ENCODE measurements around the gene LPP. TPM values are rescaled to one million over a fixed set of nuclear protein-coding genes. Genes with fewer than 3 reads are reported as not detected.
A peak's percentile ranks its signal among the peaks of the same experiment; 100 is the strongest.
"Not testable (repeated sequence)": the region's sequence is repeated elsewhere in the genome, so short reads cannot be mapped to it uniquely, and the experiment has no call there.

Gene LPP, protein sequence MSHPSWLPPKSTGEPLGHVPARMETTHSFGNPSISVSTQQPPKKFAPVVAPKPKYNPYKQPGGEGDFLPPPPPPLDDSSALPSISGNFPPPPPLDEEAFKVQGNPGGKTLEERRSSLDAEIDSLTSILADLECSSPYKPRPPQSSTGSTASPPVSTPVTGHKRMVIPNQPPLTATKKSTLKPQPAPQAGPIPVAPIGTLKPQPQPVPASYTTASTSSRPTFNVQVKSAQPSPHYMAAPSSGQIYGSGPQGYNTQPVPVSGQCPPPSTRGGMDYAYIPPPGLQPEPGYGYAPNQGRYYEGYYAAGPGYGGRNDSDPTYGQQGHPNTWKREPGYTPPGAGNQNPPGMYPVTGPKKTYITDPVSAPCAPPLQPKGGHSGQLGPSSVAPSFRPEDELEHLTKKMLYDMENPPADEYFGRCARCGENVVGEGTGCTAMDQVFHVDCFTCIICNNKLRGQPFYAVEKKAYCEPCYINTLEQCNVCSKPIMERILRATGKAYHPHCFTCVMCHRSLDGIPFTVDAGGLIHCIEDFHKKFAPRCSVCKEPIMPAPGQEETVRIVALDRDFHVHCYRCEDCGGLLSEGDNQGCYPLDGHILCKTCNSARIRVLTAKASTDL
- total RNA-seq: 62.1 TPM

DNA sequence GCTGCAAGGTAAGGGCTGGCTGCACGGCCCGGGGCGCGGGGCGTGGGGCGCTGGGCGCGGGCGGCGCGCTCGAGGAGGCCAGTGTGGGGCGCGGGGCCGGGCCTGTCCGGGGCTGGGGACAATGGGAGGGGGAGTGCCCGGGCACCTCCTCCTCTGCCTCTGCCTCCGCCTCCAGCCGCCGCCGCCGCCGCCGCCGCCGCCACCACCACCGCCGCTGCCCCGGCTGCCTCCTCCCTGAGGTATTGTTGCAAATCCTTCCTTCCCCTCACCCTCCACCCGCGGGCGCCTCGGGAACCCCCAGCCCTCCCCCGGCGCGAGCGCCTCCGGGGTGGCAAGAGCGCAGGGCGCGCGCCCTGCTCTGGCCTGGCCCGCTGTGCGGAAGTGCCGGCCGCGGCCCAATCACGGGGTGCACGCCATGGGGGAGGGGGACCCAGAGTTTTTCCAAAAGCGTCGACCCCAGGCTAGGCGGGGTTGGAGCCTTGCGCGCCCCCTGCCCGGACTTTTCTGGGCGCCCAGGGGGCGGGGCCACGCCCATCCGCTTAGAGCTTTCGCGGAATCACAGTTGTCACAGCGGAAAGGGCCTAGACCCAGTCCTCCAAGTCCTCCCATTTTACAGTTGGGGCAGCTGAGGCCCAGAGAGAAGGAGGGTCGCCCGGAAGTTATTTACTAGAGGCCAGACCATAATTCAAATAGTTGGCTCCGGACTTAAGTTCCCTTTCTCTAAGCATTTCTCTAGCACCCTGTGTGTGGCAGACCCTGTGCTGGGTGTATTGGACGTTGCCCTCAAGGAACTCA is at the start of gene LPP:
LPP (plus strand) TSS at position 144 of the 795 bp plus-strand sequence. CDS start 251,964 bp downstream, outside the sequence.
- DNase-seq: peak; percentile 46

DNA sequence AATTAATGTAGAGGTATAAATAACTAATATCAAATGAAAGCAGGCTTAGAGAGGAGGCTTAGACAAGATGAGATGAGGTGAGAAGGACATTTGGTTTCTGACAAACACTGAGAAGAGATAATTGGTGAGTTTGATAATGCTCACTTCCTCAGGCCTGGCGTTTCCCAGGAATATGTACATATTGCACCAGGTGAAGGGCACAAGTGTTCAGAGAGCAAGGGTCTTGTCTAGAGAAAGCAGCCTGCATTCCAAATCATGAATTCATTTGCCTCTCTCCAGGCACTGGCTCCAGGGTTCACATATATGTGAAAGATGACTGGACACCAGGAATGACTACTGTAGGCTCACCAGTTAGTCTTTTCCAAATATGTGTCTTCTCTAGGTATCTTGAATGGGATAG is 48.0 kb upstream of the LPP start:
- no peak for DNase-seq

DNA sequence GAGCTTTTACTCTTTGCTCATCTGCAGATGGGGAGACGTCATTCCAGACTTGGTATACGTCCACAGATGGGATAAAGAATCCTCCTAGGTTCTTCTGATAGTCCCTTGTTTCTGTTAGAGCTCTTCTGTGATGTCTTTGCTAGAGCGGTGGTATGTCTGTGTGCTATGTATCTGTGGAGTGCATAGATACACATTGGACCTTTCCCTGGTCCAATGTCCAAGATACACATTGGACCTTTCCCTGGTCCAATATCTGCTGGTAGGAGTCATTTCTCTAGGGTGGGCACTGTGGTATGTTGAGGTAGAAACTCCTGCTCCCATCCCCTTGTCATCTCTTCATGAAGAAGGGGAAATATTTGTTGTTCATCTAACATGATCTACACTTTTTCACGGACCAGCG is 47.5 kb upstream of the LPP start:
- DNase-seq: no peak

DNA sequence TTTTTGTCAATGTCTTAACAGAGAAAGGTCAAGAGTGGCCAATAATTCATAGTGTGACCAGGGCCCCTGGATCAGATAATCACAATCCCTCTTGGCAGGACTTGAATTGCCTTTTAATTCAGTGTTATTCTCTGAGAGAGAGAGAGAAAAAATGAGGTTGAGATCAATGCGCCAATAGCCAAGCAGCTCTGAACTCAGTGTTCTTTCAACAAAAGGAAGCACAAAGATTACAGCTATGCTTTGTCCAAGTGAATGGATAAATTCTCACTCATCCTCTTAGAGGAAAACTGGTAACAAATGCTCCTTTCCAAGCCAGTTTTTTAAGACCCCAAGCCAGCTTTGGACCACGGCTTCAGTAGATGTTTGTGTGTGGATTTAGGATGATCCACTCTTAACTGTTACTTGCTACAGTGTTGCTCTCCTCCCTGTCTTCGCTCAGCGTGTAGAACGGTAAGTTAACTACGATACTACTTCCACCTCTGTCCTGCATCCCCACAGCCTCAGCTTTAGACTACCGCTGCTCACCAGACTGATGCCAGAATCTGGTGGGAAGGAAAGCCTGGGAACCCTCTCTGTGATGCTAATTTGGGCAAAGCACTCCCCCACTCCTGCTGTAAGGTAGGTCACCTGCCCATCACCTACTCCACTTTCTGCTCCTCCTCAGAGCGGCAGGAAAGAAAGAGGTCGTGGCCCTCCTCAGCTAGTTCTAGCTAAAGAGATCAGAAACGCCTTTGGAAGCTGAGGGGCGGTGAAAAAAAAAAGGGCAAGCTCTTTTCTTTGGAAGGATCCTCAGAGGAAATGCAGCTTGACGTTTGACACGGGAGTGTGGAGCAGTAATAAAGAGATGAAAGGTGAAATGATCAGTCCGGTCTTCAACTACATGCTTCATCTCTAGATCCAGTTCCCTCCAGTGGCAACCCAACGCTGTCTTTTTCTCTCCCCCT is 46.8 kb upstream of the LPP start:
- DNase-seq: no peak

DNA sequence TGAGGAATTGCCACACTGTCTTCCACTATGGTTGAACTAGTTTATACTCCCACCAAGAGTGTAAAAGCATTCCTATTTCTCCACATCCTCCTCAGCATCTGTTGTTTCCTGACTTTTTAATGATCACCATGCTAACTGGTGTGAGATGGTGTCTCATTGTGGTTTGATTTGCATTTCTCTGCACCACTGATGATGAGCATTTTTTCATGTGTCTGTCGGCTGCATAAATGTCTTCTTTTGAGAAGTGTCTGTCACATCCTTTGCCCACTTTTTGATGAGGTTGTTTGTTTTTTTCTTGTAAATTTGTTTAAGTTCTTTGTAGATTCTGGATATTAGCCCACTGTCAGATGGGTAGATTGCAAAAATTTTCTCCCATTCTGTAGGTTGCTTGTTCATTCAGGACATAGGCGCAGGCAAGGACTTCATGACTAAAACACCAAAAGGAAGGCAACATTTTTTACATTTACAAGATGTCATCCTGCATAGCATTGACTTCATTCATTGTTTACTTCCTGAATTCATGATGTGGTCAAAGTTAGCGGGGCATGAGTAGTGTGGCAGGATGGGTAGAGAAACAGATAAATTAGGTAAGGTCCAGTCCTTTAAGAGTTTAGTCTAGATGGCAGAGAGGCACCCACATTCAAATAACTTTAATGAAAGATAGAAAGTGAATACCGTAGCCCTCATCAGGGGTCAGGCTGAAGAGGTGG is 45.1 kb upstream of the LPP start:
- no peak for DNase-seq

DNA sequence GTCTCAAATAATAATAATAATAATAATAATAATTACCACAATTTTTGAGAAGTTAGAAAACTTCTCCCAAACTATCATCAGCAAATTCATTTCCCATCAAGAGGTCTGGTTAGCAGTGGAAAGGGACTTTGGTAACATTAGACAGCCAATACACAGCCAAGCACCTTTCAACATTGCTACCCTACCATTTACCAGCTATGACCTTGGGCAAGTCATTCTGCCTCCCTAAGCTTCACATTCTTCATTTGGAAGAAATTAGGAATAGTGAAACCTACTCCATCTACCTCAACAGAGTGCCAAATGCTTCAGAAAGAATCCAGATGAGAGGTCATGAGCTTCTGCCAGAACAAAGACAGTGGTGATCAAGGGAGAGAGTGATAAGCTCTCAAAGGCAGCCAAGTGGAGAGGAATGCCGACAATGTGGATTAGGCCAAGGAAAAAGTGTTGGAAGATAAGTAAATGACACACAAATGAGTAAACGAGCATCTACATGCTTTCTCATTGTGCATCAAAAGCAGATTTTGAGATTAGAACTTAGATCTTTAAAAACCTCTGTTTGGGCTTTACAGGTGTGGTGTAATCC is 42.9 kb upstream of the LPP start:
- DNase-seq: no peak

DNA sequence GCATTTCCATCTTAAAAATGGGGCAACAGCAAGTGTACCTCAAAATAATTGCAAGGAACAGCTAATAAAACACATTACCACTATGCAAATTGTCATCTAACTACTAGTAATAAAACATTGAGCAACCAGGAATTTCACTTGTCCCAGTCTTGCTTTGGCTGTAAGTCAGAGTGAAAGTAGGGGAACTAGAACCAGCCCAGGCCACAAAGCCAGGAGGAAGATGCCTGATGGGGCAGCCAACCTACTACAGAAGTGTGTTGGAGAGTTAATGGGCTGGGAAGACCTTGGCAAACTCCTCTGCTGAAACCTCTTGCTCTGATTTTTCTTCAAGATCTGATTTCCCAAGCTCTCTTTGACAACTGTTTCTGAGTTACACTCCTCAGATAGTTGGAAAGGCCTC is 40.2 kb upstream of the LPP start:
- no peak for DNase-seq

DNA sequence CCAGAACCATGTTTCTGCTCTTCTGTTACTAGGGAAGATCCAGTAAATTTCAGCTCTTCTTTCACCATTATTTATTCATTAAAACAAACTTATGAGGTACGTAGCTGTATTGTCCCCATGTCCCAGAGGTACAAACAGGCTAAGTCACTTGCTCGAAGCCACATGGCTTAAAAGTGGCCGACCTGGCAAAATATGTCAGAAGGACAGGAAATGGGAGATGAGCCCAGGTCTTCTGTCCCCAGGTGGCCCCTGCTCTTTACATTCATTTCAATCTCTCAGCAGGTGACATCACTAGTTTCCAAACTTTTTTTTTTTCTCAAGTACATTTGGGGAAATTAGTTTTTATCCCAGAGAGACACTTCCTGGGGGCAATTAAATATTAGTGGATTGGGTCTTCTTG is 34.1 kb upstream of the LPP start:
- DNase-seq: no peak

DNA sequence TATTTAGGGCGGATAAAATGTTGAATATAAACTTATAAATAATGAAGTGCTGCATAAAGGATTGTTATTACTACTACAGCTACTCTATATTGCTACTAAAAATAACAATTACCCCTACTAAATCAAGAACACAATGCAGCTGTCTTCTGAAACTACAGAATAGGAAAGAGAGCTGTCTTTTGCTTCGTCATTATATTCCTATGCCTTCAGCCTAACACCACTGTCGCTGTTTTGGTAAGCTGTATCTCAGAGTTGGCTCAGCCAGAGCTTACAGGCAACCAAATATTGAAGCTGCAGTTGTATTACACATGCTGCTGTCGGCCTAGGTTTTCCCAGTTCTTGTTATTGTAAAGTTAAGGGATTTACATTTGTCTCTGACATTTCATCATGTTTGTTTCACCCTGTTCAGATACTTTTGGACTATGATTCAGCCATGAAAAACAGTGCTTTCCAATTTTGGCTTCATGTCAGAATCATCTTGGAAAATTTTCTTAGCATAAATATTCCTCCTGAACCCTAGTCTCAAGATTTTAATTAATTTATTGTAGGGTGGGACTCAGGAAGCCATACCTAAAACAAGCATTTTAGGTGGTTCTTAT is 31.3 kb upstream of the LPP start:
- no peak for DNase-seq

DNA sequence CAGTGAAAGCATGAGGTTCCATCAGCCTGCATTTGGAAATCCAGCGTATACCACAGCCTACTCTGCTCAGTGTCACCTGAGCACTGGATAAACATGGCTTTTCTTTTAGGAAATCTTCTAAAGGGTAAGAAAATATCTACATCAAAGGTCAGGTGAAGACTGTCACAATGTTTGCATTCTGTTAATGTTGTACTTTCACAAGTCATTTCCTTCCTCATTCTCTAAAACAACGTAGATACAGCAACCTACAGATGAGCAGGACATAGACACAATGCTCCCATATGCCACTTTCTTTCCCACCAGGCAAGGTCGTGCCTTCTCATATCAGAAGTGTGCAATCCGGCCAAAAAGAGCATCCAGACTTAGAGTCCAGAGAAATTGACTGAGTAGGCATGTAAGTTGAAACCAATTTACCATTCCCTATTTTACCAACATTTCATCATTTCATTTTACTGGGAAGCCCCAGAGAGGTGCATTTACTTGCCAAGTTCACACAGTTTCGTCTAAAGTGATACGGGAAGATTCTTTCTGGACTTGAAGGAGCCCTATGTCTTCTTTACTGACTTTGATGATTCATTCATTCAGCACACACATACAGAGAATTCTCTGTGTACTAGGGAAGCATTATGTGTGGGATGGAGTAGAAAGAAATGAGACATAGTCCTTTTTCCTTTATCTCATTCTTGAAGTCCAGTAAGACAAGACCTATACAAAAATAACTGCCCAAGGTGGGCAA is 30.6 kb upstream of the LPP start:
- DNase-seq: no peak

DNA sequence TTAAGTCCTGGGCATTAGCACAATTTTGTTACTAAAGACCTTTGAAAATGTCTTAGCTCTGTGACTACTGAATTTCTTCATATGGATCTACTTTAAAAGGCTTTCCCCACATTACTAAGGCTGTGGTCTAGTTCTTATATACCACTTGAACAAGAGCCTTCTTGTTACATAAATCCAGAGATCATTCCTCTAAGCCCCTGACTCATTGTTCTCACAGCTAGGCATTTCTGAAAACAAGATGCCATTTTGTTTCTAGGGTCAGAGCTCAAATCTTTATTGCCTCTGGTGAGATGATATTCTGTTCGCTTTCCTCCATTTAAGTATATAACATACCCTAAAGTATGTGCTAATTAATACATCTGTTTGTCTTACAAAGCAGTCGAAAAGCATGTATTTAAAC is 29.8 kb upstream of the LPP start:
- peak; percentile 22 for DNase-seq

DNA sequence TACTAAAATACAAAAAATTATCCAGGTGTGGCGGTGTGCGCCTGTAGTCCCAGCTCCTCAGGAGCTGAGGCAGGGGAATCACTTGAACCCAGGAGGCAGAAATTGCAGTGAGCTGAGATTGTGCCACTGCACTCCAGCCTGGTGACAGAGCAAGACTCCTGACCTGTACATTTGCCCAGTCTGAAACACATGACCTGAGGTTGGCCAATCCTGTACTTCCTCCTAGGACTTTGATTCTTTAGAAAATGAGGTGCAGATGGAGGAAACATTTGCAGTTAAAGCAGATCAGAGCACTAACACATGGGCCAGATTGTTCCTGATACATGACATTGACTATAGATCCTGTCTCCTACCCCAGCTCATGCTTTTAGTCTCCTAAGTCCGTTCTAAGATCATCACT is 28.9 kb upstream of the LPP start:
- no peak for DNase-seq

DNA sequence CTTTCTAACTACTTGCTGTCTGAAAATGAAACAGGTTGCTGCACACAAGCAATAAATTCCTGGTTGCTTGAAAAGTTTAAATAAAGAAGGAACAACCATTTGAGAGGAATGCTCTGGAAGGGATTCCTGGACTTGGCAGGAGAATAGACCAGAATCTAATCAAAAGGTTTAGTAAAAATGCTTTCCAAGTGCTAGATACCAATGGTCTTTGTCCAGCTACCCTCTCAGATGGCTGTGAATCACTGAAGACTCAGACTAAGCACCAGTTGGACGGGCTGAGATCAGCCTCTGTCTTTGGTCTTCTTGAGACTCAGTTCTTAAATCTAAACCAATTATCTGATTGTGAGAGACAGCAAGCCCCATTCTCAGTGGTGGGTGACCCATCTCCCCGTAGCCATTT is 27.7 kb upstream of the LPP start:
- no peak for DNase-seq

DNA sequence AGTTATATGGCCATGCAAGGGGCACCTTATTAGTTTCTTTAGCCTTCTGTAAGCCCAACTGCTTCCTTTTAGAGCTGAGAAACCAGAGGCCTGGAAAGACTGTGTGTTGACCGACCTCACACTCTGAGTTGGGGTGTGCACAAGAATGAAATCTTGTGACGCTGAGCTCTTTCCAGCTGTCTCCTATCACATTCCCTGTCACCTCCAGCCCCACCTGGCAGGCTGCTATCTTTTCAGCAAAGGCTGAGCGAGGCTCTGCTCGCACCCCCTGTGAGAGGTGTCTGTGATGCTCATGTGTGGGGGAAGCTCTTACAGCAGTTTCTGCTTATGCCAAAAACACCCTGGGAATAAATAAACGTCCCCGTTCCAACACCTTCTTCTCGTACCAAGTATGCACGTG is 27.0 kb upstream of the LPP start:
- no peak for DNase-seq

DNA sequence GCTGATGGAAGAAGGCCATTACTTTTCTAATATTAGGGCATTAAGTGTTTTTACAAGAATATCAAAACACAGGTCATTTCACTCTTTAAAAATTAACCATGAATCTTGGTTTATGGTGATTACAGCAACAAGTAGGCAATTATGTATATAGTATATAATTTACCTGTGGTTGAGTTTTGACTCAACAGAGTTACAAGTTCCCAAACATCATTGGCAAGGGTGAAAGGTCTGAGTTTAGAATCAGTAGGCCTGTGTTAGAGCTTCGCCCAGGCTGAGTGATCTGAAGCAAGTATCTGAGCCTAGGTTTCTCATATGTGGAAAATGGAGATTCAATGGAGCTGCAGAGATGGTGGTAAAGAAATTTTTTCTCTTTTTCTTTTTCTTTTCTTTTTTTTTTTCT is 25.1 kb upstream of the LPP start:
- DNase-seq: no peak

DNA sequence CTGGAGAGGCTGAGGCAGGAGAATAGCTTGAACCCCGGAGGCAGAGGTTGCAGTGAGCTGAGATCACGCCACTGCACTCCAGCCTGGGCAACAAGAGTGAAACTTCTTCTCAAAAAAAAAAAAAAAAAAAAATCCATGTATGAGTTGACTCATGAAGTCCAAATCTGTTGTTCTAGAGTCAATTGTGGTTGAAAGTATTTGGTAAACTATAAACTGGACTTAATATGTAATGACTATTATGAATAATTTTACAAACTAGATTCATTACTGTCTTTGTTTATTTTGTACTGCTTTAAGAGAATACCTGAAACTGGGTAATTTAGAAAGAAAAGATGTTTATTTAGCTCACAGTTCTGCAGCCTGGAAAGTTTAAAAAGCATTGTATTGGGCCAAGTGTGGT is 22.9 kb upstream of the LPP start:
- not testable (repeated sequence) for DNase-seq

DNA sequence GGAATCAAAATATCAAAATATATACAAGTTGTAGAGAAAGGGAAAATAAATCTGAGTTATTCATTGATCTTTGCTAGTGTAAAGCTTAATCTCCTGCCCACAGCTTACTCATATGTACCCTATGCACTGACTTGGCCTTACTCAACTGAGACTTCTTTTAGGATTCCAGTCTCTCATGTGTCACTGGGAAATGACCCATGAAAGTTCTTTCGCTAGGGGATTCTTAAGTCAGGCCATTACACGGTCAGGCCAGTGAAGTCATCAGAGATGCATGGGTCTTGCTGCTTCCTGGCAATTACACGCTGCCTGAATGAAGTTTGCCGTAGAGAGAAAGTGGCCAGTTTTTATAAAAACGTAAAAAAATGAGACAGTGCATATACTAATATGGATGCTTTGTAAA is 20.7 kb upstream of the LPP start:
- no peak for DNase-seq

DNA sequence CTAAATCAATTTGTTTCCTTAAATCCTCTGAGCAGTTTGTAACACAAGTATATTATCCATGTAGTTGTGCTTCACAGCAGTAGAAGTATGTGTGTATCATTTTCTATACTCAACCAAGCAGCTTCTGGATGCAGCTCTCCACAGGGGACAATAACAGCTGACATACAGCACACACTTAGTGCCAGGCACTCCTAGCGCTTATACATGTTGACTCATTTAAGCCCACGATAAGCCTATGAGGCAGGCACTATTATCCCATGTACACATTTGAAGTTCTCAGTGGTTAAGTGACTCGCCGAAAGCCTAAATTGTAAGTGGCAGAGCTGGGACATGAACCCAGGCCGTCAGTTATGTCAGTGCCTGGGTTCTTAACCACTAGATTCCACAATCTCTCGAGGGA is 20.3 kb upstream of the LPP start:
- DNase-seq: no peak

DNA sequence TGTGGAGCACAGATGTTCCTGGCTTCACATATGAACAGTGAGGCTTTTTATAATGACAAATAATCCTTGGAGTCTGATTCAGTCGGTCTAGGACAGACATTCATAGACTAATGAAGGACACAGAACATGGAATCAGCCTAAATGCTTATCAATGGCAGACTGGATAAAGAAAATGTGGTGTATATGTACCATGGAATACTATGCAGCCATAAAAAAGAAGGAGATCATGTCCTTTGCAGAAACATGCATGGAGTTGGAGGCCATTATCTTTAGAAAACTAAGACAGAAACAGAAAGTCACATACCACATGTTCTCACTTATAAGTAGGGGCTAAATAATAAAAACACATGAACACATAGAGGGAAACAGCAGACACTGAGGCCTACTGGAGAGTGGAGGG is 19.9 kb upstream of the LPP start:
- no peak for DNase-seq

DNA sequence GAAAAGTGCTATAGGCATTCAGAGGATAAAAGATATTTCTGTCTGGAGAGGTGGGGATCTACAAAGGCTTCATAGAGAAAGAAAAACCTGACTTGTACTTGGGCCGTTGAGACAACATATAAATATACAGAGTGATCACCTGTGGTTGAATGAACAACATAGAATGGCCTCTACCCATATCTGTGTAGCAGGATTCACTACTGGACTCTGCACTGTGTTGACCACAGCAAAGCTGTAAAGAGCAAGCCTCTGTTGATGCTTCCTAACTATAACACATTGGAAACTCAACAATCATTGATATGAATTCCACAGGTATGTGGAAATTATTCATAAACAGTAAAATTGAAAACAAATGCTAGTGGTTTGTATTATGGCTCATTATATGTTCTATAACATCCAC is 19.1 kb upstream of the LPP start:
- DNase-seq: no peak
